CD4-positive, alpha-beta T cell treated with Interferon alpha-2 for 1 hour (primary cell): ENCODE results near the gene CACYBP.

Experiments
- DNase-seq, 2 donors: peaks; one replicate each; pipeline ENCODE4 v3.0.0-alpha.2; 2020 to 2022

The CACYBP gene

GRCh38 chr1:174974711-174975119 is 25.0 kb upstream of the CACYBP start:
- no peak for DNase-seq

GRCh38 chr1:174975764-174976163 is 24.0 kb upstream of the CACYBP start:
- DNase-seq = no peak

GRCh38 chr1:174976436-174977108 is 23.2 kb upstream of the CACYBP start:
- DNase-seq = no peak

- peak; percentile 30 to 77 for DNase-seq
Observed at GRCh38 chr1:174982971-174983689, 16.6 kb upstream of the CACYBP start.

- no peak for DNase-seq
Observed at GRCh38 chr1:174984952-174985351, 14.8 kb upstream of the CACYBP start.

GRCh38 chr1:174988539-174988938 is 11.2 kb upstream of the CACYBP start:
- DNase-seq = no peak

- DNase-seq = no peak
Observed at GRCh38 chr1:174988986-174989385, 10.8 kb upstream of the CACYBP start.

- DNase-seq = no peak
Observed at GRCh38 chr1:174989536-174990220, 10.1 kb upstream of the CACYBP start.

GRCh38 chr1:174990382-174990999 is 9.3 kb upstream of the CACYBP start:
- peak in 1 of 2 donors; percentile 70 for DNase-seq

- no peak for DNase-seq
Observed at GRCh38 chr1:174991473-174991872, 8.3 kb upstream of the CACYBP start.

GRCh38 chr1:174995121-174995520 is 4.6 kb upstream of the CACYBP start:
- DNase-seq = no peak

GRCh38 chr1:174995916-174996315 is 3.8 kb upstream of the CACYBP start:
- no peak for DNase-seq

GRCh38 chr1:174996476-174996875 is 3.3 kb upstream of the CACYBP start:
- no peak for DNase-seq

- DNase-seq = no peak
Observed at GRCh38 chr1:174997041-174997440, 2.7 kb upstream of the CACYBP start.

- DNase-seq = peak; percentile 72 to 85
Observed at GRCh38 chr1:174998569-174999215, 1.1 kb upstream of the CACYBP start.

- peak; percentile 99 for DNase-seq
Observed at GRCh38 chr1:174999216-174999935, 371 bp upstream of the CACYBP start.

- DNase-seq = no peak
Observed at GRCh38 chr1:175000697-175001187, 995 bp downstream of the CACYBP start.

GRCh38 chr1:175002910-175003517 is 3.3 kb downstream of the CACYBP start:
- DNase-seq = no peak

GRCh38 chr1:175003521-175003920 is 3.8 kb downstream of the CACYBP start:
- no peak for DNase-seq

- DNase-seq = no peak
Observed at GRCh38 chr1:175005085-175005783, 5.5 kb downstream of the CACYBP start.

GRCh38 chr1:175009532-175009931 is 9.8 kb downstream of the CACYBP start:
- no peak for DNase-seq
